NCI-H1092 treated with DMSO at 0.1 percent for 48 hours (cell line): ENCODE measurements around the gene SGK2.

Source experiments
- DNase-seq: peaks from one replicate; lab custom pipeline; 2025; lab: John Stamatoyannopoulos, UW

Gene SGK2

GRCh38 chr20:43536041-43536816, 22.6 kb upstream of the SGK2 start:
- no peak for DNase-seq

DNA sequence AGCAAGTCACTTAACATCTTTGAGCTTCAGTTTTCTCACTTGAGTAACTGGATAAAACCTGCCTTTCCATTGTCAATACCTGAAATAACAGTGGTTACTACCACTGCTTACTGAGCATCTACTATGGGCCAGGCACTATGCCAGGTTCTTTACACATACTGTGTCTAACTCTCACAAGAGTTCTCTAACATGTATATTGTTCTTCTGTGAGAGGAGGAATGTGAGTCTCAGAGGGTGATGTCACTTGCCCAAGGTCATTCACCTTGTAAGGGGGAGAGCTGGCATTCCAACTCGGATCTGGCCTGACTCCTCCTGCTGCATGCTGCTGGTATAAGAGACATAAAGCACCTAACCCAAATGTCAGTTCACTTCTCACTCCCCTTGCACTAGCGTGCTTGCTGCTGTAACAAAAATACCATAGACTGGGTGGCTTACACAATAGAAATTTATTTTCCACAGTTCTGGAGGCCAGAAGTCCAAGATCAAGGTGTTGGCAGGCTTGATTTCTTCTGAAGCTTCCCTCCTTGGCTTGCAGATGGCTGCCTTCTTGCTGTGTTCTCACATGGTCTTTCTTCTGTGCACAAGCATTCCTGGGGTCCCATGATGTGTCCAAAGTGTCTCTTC, 21.9 kb upstream of the SGK2 start:
- no peak for DNase-seq

DNA sequence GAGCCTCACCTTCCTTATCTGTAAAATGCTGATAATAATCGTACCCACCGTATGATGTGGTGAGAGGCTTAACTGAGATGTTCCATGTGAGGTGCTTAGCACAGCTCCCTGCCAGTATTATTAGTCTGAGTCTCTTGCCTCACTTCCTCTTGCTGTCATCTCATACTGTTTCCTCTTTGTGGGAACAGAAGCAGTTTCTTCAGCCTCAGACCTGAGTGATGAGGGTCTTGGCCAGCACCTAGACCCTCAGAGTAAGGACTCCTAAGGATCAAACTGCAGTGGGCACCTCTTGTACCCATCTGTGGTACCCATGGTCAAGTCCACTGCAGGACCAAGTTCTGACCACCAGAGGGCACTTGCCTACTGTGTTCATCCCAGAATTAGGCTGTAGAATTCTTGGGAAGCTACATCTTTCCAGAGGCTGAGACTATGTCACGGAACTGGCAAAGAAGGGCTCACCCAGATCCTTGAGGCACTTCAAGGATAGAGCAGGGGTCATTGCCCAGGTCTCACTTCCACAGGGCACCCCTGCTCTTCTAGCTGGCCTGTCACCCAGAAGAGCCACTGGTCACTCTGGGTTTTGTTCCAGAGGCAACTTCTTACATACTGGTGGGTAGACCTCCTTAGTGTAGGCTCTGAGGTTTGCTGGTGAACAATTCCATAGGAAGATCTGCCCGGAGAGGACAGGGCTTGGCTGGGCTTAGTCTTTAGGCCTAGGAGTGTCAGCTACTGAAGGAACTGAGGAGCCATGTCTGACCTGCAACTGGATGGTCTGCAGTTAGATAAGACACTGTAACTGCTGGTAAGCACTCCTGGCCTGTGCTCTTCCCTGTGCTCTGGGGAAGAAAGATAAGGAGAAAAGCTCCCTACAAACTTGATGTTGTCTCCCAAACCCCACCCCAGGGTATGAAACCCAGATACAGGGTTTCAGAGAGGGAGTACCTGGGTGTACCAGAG, 20.6 kb upstream of the SGK2 start:
- DNase-seq = peak; percentile 28

GRCh38 chr20:43538878-43539700, 19.7 kb upstream of the SGK2 start:
- DNase-seq = no peak

DNA sequence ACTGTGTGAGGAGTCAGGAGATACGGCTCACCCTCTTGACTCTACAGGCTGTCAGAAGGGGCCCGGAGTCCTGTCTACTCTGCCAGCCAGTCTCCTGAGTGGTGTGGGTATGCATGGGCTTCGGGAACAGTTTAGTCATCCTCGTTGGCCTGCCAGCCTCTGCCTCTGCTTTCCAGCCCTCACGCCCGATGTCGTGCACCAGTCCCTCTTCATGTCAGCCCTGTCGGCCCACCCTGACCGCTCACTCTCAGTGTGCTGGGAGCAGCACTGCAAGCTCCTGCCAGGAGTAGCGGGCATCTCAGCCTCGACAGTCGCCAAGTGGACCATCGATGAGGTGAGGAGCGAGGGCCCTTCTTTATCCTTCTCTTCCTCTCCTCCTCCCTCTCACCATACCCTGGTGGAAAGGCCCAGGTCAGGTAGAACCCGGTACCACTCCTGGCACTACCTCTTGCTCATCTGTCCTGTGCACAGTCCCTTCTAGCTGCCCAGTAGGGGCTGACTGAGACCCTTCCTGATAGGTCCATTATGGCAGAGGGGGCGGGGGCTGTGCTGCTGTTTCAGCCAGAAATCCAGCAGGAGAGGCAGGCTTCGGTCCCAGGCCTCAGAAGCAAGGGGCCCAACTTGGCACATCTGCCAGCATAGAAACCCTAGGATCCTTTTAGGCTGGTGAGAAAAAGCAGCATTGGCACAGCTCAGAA, 18.7 kb upstream of the SGK2 start:
- no peak for DNase-seq

DNA sequence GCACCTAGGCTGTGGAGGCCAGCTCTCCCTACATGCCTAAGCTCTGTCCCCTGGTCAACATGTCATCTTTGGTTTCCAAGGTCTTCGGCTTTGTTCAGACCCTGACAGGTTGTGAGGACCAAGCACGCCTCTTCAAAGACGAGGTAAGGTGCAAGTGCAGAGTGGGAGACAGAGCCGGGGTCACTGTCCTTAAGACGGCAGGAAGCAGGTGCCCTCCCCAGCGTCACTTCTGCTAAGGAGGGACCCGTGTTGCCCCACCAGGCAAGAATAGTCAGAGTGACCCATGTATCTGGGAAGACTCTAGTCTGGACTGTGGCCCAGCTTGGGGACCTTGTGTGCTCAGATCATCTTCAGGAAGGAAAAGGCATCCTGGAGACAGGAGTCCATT, 18.2 kb upstream of the SGK2 start:
- DNase-seq = no peak

DNA sequence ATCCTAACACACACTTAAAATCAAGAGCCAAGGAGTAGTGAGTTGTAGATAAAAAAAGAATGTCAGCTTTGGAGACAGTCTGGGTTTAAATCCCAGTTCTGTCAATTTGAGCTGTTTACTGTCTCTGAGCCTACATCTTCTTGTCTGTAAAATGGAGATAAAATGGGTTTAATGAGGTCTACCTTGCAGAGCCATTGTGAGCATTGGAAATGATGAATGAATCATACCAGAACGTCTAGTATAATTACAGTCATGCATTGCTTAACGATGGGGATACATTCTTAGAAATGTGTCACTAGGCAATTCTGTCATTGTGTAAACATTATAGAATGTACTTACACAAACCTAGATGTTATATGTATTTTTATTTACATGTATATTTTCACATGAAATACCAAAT, 17.6 kb upstream of the SGK2 start:
- DNase-seq = no peak

- DNase-seq = no peak
These were observed 16.7 kb upstream of the SGK2 start for GRCh38 chr20:43542161-43542560.

- no peak for DNase-seq
These were observed 16.2 kb upstream of the SGK2 start for GRCh38 chr20:43542674-43543073.

- DNase-seq = no peak
These were observed 15.7 kb upstream of the SGK2 start for GRCh38 chr20:43543138-43543537.

- DNase-seq = no peak
These were observed 14.3 kb upstream of the SGK2 start for GRCh38 chr20:43544501-43544900.

- no peak for DNase-seq
These were observed 12.8 kb upstream of the SGK2 start for GRCh38 chr20:43545837-43546578.

DNA sequence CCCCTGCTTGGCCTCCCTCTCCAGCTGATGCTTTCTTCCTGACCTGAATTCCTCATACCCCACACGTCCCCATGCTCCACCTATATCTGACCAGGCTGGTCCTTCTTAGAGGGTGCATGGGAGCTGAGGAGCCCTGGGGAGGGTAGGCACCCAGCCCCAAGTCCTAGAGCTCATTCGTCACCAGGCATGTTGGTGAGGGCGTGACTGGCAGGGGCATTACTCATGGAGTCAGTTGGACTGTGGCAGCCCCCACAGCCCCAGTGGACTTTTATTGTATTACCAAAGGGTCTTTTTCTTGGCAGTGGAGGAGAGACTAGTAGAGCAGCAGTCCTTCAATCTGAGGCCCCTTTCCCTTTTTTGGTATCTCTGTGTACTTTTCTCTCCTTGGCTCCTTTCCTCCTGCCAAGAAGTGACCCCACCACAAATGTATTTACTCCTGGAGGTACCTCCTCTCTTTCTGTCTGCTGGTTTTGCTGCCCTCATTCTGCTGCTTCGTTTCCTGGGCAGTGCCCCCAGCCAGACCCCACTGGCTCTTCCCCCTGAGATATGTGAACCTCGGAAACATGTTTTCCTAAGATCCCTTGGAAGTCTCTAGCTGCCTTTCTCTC, 10.4 kb upstream of the SGK2 start:
- DNase-seq = no peak

- no peak for DNase-seq
These were observed 9.3 kb upstream of the SGK2 start for GRCh38 chr20:43549416-43550065.

DNA sequence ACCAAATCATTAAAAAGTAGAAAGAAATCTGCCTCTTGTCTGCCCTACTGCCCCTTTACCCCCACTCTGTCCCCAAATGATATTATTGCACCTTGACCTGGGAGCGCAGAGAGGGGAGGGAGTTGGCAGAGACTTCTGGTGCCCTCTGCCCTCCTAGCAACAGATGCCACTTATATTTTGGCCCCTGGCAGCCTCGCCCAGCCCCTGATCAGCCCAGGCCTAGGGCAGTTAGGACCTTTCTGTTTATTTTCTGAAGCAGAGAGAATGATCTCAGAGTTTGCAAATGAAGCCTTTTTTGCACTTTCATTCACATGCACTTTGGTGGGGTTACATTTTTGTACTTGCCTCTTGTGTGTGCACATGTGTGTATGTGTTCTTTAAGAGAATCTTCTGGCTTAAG, 8.4 kb upstream of the SGK2 start:
- no peak for DNase-seq

- no peak for DNase-seq
These were observed 4.5 kb upstream of the SGK2 start for GRCh38 chr20:43554369-43554768.

DNA sequence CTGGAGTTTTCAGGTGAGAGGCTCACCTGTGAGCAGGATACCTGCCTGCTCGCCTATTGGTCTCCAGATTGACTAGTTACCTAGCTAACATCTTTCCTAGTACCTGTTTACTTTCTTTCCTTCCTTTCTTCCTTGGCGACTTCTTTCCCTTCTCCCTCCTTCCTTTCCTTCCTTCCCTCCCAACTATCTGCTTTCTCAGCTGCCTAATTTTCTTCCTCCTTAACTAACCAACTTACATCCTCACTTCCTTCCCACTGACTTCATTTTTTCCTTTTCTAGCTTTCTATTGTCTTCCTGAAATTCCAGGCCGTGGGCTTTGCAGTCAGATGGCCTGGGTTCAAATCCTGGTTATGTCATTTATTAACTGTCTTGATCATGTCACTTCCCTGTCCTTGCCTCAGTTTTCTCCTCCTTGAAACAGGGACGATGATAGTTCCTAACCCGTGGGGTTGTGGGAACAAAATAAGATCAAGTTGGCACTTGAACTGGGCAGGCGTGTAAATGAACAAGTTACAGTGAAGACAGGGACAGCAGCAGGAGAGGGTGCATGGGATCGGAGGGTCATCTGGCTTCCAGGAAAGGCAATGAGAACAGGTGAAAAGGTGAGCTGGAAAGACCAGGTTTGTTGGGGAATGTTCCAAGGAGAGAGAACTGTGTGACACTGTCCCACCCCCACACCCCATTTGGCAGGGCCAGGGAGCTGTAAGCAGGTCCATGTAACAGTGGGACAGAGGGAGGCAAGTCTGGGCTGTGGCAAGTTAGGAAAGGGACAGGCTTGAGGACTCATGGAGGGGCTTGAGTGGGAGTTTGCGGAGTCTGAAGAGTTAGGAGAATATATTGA, 540 bp downstream of the SGK2 start:
- DNase-seq = no peak

DNA sequence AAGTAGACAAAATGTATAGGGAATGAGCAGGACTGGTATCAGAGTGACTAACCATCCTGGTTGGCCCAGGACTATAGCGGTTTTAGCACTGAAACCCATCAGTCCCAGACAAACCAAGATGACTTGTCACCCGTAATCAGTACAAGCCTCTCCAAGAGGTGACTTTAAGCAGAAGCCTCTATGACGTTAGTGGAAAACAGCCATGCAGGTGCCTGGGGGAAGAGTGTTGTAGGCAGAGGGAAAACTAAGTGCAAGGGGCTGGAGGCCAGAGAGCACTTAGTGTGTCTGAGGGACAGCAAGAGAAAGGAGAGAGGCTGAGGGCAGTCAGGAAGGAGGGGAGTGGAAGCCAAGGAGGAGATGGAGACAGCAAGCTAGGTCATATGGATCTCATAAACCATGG, 2.1 kb downstream of the SGK2 start:
- no peak for DNase-seq

GRCh38 chr20:43563429-43563828, 4.6 kb downstream of the SGK2 start:
- no peak for DNase-seq
